Measurements from ENCODE around the gene SCFD2.
"Not testable (repeated sequence)": the region's sequence is repeated elsewhere in the genome, so short reads cannot be mapped to it uniquely, and the experiment has no call there.

SCFD2 gene

DNA sequence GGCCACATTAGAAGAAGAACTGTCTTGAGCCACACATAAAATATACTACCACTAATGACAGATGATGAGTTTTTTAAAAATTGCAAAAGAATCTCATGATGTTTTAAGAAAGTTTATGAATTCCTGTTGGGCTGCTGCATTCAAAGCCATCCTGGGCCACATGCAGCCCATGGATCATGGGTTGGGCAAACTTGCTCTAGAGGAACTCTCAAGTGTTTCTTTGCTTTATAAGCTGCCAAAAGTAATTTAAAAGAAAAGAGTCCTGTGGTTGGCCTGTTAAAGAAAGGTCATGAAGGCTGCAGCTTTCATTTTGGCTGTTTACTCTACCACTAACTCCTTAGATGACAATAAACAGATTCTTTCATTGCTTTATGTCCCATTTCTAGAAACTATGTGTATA lies 218.2 kb downstream of the SCFD2 start:
- TF ChIP-seq, protein P1, sequence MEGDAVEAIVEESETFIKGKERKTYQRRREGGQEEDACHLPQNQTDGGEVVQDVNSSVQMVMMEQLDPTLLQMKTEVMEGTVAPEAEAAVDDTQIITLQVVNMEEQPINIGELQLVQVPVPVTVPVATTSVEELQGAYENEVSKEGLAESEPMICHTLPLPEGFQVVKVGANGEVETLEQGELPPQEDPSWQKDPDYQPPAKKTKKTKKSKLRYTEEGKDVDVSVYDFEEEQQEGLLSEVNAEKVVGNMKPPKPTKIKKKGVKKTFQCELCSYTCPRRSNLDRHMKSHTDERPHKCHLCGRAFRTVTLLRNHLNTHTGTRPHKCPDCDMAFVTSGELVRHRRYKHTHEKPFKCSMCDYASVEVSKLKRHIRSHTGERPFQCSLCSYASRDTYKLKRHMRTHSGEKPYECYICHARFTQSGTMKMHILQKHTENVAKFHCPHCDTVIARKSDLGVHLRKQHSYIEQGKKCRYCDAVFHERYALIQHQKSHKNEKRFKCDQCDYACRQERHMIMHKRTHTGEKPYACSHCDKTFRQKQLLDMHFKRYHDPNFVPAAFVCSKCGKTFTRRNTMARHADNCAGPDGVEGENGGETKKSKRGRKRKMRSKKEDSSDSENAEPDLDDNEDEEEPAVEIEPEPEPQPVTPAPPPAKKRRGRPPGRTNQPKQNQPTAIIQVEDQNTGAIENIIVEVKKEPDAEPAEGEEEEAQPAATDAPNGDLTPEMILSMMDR (IDR thresholded peaks at IDR 0.05; ENCODE audit: low read depth, low read length): no peak
- no peak overlapping the region for H3K4me3 ChIP-seq (ENCODE audit: low read depth, low read length)

DNA sequence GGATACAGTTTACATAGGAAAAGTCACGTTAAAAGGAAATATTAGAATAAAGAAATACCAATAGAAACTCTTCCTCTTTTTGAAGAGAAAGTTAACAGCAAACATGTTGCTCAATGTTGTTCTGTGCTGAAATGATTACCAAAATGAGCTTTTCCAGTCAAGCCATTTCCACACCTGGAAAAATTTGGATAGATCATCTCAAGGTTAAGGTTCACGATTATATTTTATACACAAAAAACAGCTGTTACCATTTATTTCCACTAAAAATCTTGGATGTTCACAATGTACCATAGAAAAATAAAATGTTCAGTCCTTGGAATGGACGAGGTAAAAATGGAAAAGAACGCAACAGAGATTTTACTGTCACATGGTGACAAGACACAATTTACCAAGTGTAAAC lies 218.7 kb downstream of the SCFD2 start:
- H3K4me3 ChIP-seq (ENCODE audit: low read depth, low read length): no peak overlapping the region
- TF ChIP-seq, protein P1 (IDR thresholded peaks at IDR 0.05; ENCODE audit: low read depth, low read length): no peak

DNA sequence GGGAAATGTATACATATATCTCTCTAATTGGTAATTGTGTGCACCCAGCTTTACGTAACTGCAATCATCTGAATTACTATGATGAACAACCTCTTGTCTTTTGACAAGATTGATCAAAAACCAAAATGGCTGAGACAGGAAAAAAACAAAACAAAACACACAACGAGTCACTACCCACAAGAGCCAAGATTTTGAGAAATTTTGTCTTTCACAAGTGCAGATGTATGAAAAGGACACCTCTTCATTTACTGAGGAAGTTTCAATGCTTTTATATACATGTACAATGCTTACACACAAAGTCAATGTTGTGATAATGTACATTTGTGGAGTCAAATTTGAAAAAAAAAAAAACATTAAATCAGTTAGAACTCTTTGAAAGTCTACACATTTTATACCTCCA lies 224.6 kb downstream of the SCFD2 start:
- no peak overlapping the region for H3K4me3 ChIP-seq (ENCODE audit: low read depth, low read length)
- TF ChIP-seq, protein P1 (IDR thresholded peaks at IDR 0.05; ENCODE audit: low read depth, low read length): no peak

DNA sequence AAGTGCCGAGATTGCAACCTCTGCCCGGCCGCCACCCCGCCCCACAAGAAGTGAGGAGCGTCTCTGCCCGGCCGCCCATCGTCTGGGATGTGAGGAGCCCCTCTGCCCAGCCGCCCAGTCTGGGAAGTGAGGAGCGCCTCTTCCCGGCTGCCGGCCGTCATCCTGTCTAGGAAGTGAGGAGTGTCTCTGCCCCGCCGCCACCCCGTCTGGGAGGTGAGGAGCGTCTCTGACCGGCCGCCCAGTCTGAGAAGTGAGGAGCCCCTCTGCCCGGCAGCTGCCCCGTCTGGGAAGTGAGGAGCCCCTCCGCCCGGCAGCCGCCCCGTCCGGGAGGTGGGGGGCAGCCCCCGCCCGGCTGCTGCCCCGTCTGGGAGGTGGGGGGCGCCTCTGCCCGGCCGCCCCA lies 226.6 kb downstream of the SCFD2 start:
- H3K4me3 ChIP-seq (ENCODE audit: low read depth, low read length): not testable (repeated sequence)

DNA sequence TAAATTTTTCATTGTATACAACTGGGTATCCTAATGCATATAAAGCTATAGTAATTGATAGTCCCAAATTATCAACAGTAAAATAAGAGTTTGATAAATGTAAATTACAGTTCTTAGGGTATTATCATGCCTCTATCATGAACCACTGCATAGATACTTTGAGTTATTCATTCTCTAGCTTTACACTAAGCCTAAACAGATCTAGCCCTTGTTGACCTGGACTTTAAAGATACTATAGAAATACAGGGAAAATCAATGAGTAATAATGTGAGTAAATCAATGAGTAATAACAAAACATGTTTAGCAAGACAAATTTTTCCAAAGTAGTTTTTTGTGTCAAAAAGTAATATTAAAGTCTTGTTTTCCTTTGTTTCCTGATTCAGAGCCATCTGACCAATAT lies 228.4 kb downstream of the SCFD2 start:
- TF ChIP-seq, protein P1 (IDR thresholded peaks at IDR 0.05; ENCODE audit: low read depth, low read length): no peak

DNA sequence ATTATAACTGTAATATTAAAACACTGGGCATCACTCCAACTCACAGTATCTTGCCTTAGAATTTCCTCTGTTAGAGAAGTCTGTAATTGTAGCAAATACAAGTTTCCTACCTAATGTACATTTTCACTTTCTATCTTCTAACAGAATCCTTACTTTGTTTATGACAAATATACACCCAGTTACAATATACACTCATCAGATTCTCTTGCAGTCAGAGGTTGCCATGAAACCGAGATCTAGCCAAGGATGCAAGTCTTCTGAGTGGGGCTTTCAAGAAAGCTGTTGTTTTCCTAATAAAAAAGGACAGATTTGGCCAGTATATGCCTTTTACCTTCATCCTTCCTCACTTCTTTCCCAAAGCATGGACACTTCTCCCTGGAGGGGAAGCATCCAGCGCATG lies 228.9 kb downstream of the SCFD2 start:
- no peak overlapping the region for H3K4me3 ChIP-seq (ENCODE audit: low read depth, low read length)
- TF ChIP-seq, protein P1 (IDR thresholded peaks at IDR 0.05; ENCODE audit: low read depth, low read length): no peak

More for the DNA sequence above, 228.4 kb downstream of the SCFD2 start:
- no peak overlapping the region for H3K4me3 ChIP-seq (ENCODE audit: low read depth, low read length)

DNA sequence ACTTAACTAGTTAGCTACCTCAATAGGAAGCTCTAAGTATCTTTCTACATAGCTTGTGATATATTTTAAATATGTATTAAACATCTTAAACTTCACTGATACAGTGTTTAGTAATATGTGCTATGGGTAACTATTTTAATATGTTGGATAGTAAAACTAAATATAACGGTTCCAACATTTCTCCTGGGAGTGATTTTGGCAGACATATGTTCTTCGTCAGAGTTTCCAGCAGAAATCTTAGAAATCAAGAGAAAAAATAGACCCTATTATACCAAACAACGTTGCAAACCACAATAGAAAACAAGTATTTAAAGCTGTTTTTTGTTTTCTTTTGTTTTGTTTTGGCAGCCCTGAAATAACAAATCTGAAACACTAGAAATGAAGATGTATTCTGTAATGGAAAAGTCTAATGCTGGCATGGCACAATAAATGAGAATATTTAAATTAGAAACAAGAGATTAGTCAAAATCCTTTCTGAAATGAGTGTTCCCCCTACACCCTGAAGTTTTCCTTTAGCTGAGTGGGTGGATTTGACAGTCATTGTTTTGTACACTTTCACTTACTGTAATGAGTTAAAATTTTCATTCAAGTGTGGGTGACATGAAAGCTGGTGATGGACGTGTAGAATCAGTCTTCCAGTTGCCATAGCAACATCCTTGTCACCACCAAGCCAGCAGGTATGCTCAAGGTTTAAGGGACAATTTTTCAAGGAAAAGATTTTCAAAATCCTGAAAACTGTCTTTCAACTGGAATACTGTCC lies 233.5 kb downstream of the SCFD2 start:
- no peak overlapping the region for H3K4me3 ChIP-seq (ENCODE audit: low read depth, low read length)
- TF ChIP-seq, protein P1 (IDR thresholded peaks at IDR 0.05; ENCODE audit: low read depth, low read length): no peak

DNA sequence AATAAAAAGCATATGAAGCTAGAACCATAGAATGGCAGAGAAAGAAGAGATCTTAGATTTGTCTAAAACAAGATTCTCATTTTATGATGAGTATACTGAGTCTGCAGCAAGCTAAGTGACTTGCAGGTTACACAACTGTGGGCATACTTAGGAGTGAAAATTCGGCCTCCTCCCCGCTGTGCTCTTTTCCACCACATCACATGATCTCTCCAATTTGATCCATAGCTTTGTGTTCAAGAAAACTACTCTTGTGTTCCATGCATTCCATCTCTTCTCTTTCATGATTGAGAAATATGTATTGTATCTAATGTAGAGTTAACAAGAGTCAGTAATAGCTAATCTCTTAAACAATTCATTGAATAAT lies 234.3 kb downstream of the SCFD2 start:
- no peak overlapping the region for H3K4me3 ChIP-seq (ENCODE audit: low read depth, low read length)
- TF ChIP-seq, protein P1 (IDR thresholded peaks at IDR 0.05; ENCODE audit: low read depth, low read length): no peak
